NCI-H510A (cell line): ENCODE data around the gene CARD11.

Experiments
- DNase-seq: peaks from one replicate; lab custom pipeline; 2025; lab: John Stamatoyannopoulos, UW

CARD11 gene

GRCh38 chr7:2872296-2872874 lies 171.3 kb downstream of the CARD11 start:
- no peak for DNase-seq

- DNase-seq: peak; percentile 51
Measured at GRCh38 chr7:2870471-2870931, 173.2 kb downstream of the CARD11 start.

DNA sequence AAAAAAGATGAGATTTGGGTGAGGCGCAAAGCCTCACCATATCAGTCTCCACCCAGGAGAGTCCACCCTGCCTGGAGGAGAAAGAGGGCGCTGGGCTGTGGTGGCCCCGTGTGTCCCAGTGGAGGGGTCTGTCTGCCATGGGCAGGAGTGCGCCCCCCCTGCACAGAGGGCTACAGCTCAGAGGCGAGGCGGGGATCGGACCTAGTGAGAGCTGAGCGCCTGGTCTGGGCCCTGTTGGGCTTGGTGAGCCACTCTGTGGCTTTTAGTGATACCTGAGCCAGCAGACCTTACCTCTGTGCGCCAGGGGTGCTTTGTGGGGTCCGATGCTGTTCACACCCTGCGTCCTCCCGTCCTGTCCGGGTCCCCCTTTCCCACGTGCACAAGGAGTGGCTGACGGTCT lies 173.7 kb downstream of the CARD11 start:
- no peak for DNase-seq

DNA sequence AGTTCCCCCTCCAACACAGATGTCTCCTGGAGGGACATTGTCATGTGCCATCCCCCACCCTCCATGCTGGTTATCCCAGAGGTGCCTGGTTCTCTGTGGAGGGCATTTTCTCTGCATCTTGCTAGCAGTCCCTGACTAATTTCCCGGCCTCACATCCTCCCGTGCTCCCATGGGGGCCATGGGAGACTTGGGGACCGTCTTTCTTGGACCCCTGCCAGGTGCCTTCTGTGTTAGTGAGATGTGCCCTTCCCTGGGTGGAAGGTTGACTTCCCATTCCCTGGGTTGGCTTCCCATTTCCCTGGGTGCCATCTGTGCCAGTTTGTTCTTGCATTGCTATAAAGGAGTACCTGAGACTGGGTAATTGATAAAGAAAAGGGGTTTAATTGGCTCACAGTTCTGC lies 177.1 kb downstream of the CARD11 start:
- no peak for DNase-seq

DNA sequence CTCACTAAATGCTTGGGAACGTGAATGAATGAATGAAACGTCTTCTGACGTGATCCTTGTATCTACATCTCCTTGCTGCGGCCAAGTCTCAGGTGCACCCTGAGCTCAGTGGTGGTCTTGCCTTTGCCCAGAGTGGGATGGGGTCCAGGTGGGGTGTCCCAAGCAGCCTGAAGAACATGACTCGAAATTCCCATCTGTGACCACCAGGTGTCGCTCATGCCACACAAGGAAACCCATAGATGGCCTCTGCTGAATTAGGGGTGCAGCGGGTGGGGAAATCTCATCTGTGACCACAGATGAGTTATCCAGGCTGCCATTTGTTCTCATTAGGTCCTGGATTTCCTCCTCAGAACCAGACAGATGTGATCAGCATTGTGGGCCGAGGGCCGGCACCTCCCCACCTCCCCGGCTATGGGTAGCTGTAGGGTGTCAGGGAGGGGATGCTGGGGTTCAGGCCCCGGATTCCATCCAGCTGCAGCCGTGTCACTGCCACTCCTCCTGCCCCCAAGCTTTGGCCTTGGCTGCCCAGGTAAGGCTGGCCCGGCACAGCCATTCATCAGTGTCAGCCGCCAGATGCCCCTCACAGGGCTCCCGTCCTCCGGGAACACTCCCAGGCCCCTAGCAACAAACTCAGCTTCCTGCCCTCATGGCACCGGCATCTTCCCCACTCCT lies 178.5 kb downstream of the CARD11 start:
- no peak for DNase-seq

GRCh38 chr7:2864204-2864985 lies 179.3 kb downstream of the CARD11 start:
- no peak for DNase-seq

DNA sequence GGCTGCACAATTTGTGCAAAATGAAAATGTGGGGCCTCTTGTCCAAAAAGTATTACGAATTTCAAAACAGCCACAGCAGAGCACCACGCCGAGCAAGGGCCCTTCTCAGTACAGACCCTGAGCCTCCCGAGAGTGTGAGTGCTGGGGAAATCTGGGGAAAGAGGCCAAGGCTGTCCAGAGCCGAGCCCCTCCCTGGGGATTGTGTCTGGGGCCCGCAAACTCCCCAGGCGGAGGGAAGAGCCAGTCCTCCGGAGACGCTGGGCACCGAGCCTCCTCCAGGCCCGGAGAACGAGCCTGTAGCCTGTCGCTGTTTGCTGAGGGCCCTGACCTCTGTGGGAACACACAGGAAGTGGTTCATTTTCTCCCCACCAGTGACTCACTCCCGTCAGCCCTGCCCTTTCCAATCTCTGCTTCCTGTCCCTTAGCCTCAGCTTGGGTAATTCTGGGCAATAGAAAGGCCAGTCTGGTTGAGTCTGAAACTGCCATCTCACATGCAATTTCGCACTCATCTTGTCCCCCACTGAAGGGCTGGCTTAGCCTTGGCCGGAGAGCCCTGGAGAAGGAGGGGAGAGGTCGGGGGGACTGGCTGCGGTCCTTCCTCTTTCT lies 180.1 kb downstream of the CARD11 start:
- DNase-seq: peak; percentile 22

GRCh38 chr7:2862831-2863361 lies 180.8 kb downstream of the CARD11 start:
- DNase-seq: no peak

GRCh38 chr7:2861509-2861908 lies 182.2 kb downstream of the CARD11 start:
- DNase-seq: no peak

GRCh38 chr7:2860627-2861133 lies 183.0 kb downstream of the CARD11 start:
- no peak for DNase-seq

DNA sequence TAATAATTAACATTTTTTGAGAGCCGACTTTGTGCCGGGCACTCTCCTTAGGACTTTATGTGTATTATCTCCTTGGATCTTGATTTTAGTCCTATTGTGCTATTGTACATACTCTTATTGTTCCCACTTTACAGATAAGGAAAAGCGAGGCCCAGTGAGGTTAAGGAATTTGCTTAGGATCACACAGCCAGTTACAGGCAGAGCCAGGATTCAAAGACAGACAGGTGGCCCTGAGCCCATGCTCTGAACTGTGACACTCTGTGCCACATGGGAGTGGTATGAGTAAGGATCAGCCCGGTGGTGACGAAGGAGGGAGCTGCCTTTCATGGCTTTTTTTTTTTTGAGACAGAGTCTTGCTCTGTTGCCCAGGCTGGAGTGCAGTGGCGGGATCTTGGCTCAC lies 183.7 kb downstream of the CARD11 start:
- DNase-seq: no peak

DNA sequence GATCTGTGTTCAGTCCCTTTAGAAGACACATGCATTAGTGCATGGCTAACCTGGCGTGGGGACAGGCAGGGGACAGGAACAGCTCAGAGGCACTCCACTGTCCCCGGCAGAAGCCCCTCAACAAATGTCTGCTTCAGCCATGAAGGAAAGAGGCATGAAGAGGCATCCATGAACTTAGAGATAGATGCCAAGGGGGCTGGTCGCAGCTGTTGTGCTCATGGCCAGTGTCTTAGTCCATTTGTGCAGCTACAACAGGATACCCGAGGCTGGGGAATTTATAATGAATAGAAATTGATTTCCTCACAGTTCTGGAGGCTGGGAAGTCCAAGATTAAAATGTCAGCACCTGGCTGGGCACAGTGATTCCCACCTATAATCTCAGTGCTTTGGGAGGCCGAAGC lies 185.0 kb downstream of the CARD11 start:
- no peak for DNase-seq

DNA sequence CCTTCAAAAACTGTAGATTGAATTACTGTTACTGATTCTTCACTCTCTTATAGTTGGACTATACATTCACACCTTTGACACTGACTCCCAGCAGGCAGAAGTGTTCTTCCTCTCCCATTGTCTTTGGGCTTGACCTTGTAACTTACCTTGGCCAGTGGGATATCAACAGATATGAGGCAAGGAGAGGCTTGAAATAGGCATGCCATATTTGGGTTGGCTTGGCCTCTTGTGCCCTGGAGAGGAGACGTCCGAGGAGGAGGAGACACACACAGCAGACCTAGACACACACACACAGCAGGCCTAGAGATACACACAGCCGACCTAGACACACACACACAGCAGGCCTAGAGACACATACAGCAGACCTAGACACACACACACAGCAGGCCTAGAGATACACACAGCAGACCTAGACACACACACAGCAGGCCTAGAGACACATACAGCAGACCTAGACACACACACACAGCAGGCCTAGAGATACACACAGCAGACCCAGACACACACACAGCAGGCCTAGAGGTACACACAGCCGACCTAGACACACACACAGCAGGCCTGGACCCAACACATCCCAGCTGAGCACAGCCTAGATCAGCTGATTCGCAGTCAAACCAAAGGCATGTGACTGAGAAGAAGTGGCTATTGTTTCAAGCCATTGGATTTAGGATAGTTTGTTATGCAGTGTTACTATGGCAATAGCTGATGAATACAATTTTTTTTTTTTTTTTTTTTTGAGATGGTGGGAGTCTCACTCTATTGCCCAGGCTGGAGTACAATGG lies 187.1 kb downstream of the CARD11 start:
- DNase-seq: no peak
